Gastrocnemius medialis (tissue), 4 donors: ENCODE measurements around the gene EPHX1.

Source experiments
- POLR2A ChIP-seq, 2 donors: fragments of 450-650 bp; IDR thresholded peaks; one replicate each; pipeline ENCODE4 v1.6.1; 2017; ENCODE audit warnings: antibody characterized with exemption in 2 of 2, mild to moderate bottlenecking in 2 of 2, moderate library complexity in 2 of 2
- TF ChIP-seq, protein P1 (sequence below), 5 experiments: fragments of 450-650 bp in 3 of 5; fragments of 200-600 bp in 2 of 5; sonication (generic) in 2 of 5; IDR thresholded peaks in 4 of 5; conservative IDR thresholded peaks in 1 of 5; 1 replicate in 4 of 5; 2 replicates in 1 of 5; pipeline ENCODE4 v1.5.1; 2016 to 2019; ENCODE audit warnings: antibody characterized with exemption in 5 of 5, mild to moderate bottlenecking in 3 of 5, moderate library complexity in 3 of 5

DNA sequence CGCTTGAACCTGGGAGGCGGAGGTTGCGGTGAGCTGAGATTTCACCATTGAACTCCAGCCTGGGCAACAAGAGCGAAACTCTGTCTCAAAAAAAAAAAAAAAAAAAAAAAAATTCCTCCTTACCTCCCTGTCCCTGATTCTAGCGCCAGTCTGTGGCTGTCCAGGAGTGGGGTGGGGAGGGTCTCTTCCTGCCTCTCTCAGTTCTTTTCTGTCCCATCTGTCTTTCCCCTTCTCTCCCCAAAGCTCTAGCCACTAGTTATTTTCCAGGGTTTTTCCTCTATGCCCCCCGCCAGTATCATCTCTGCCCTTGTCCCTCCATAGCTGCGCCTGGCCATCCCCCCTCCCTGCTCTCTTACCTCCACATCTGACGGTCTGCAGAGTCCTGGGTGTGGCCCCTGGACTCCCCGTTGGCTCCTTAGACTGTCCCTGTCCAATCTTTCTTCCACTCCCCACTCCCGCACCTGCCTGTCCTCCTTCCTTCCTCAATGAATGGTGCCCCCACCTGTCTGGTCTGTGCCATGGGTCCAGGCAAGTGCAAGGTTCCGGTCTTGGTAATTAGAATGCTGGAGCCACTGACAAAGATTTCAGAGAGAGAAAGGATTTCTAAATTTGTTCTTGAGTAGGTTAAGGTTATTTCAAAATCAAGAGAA, 73.8 kb downstream of the EPHX1 start:
- TF ChIP-seq, protein P1, sequence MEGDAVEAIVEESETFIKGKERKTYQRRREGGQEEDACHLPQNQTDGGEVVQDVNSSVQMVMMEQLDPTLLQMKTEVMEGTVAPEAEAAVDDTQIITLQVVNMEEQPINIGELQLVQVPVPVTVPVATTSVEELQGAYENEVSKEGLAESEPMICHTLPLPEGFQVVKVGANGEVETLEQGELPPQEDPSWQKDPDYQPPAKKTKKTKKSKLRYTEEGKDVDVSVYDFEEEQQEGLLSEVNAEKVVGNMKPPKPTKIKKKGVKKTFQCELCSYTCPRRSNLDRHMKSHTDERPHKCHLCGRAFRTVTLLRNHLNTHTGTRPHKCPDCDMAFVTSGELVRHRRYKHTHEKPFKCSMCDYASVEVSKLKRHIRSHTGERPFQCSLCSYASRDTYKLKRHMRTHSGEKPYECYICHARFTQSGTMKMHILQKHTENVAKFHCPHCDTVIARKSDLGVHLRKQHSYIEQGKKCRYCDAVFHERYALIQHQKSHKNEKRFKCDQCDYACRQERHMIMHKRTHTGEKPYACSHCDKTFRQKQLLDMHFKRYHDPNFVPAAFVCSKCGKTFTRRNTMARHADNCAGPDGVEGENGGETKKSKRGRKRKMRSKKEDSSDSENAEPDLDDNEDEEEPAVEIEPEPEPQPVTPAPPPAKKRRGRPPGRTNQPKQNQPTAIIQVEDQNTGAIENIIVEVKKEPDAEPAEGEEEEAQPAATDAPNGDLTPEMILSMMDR (IDR thresholded peaks at IDR 0.05 in 4 of 5, conservative IDR thresholded peaks at IDR 0.05 in 1 of 5), result no peak
- TF ChIP-seq POLR2A (IDR thresholded peaks at IDR 0.05), result no peak
